DOHH2 (cell line): ENCODE results near the gene CCN2.

Experiments
- H3F3A ChIP-seq: fragments of 200-600 bp; sonication (generic), shearing (Covaris generic); 2 replicates; pipeline ENCODE4 v1.6.0; 2016; ENCODE audit warnings: antibody characterized with exemption, mild to moderate bottlenecking; ENCODE audit not compliant: control insufficient read depth, insufficient read depth
- H3K27ac ChIP-seq: fragments of 200-600 bp; sonication (generic); 2 replicates; pipeline ENCODE4 v1.5.1; 2014; ENCODE audit warnings: low read depth, mild to moderate bottlenecking, low read length, moderate library complexity
- H3K27me3 ChIP-seq: fragments of 200-600 bp; sonication (generic); 2 replicates; pipeline ENCODE4 v1.6.1; 2014; ENCODE audit warnings: mild to moderate bottlenecking, low read length, mixed read lengths; ENCODE audit not compliant: control insufficient read depth
- H3K36me3 ChIP-seq: fragments of 200-600 bp; sonication (generic); 2 replicates; pipeline ENCODE4 v1.6.1; 2014; ENCODE audit warnings: mild to moderate bottlenecking, low read length, moderate library complexity, mixed read lengths; ENCODE audit not compliant: control insufficient read depth
- H3K4me1 ChIP-seq: fragments of 200-600 bp; sonication (generic); 2 replicates; pipeline ENCODE4 v1.6.1; 2014; ENCODE audit warnings: mild to moderate bottlenecking, low read length, mixed read lengths; ENCODE audit not compliant: control insufficient read depth
- H3K4me2 ChIP-seq: fragments of 200-600 bp; sonication (generic); 2 replicates; pipeline ENCODE4 v1.6.0; 2014; ENCODE audit warnings: mild to moderate bottlenecking, low read length, moderate library complexity
- H3K4me3 ChIP-seq: fragments of 200-600 bp; sonication (generic); 2 replicates; pipeline ENCODE4 v1.5.1; 2014; ENCODE audit warnings: mild to moderate bottlenecking, low read length, mixed read lengths
- H3K79me2 ChIP-seq: fragments of 200-600 bp; sonication (generic); 2 replicates; pipeline ENCODE4 v1.6.1; 2014; ENCODE audit warnings: mild to moderate bottlenecking, low read length, mixed read lengths; ENCODE audit not compliant: control insufficient read depth
- H3K9me2 ChIP-seq: fragments of 200-600 bp; sonication (generic); replicated peaks from 2 replicates; pipeline ENCODE4 v1.6.1; 2014; ENCODE audit warnings: mild to moderate bottlenecking, low read length, mixed read lengths; ENCODE audit not compliant: control insufficient read depth
- H3K9me3 ChIP-seq: fragments of 200-600 bp; sonication (generic); 2 replicates; pipeline ENCODE4 v1.6.1; 2014; ENCODE audit warnings: antibody characterized with exemption, low read length, mixed read lengths; ENCODE audit not compliant: control insufficient read depth, insufficient read depth
- H4K20me1 ChIP-seq: fragments of 200-600 bp; sonication (generic); 2 replicates; pipeline ENCODE4 v1.6.0; 2014; ENCODE audit warnings: low read depth, mild to moderate bottlenecking, antibody characterized with exemption, low read length, moderate library complexity; ENCODE audit not compliant: control insufficient read depth, insufficient read depth
- EZH2phosphoT487 ChIP-seq: fragments of 200-600 bp; sonication (generic); IDR thresholded peaks from 2 replicates; pipeline ENCODE4 v1.6.1; 2017; ENCODE audit warnings: borderline replicate concordance, mild to moderate bottlenecking, antibody characterized with exemption, low read length, moderate library complexity, mixed read lengths
- TF ChIP-seq, protein P1 (sequence below): fragments of 200-600 bp; sonication (generic); IDR thresholded peaks from one replicate; pipeline ENCODE4 v1.5.1; 2014; ENCODE audit warnings: antibody characterized with exemption, mild to moderate bottlenecking, low read depth, low read length; ENCODE audit not compliant: poor library complexity, severe bottlenecking

CCN2 gene

DNA sequence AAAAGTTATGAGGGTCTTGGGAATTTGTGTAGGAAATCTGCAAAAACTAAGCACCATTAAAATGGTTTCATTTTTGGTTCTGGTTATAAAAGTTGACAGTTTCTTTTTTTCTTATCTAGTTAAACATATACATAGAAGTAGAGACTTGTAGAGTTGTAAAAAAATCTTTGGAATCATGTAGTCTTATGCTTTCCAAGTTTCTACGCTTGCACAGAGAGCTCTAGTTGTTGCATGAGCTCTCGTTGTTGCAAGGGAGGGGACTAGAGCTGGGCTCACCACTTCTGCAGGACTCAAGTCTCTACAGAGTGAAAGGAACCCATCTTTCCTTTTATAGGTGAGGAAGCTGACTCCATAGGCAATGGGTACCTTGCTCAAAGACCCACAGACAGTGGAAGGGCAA, 21.6 kb upstream of the CCN2 start:
- Histone ChIP-seq H3K9me3 (no peaks in the 10 kb centered on the region), H3K27me3 (no peaks in the 10 kb centered on the region), H3K79me2 (no peaks in the 10 kb centered on the region), H3K4me2 (no peak overlapping the region), H4K20me1 (no peaks in the 10 kb centered on the region), H3K4me3 (no peak overlapping the region), H3K9me2 (no peaks in the 10 kb centered on the region), H3F3A (no peaks in the 10 kb centered on the region), H3K36me3 (no peaks in the 10 kb centered on the region), H3K27ac (no peak overlapping the region), H3K4me1 (no peaks in the 10 kb centered on the region)
- TF ChIP-seq EZH2phosphoT487, result no peak
- TF ChIP-seq, protein P1, sequence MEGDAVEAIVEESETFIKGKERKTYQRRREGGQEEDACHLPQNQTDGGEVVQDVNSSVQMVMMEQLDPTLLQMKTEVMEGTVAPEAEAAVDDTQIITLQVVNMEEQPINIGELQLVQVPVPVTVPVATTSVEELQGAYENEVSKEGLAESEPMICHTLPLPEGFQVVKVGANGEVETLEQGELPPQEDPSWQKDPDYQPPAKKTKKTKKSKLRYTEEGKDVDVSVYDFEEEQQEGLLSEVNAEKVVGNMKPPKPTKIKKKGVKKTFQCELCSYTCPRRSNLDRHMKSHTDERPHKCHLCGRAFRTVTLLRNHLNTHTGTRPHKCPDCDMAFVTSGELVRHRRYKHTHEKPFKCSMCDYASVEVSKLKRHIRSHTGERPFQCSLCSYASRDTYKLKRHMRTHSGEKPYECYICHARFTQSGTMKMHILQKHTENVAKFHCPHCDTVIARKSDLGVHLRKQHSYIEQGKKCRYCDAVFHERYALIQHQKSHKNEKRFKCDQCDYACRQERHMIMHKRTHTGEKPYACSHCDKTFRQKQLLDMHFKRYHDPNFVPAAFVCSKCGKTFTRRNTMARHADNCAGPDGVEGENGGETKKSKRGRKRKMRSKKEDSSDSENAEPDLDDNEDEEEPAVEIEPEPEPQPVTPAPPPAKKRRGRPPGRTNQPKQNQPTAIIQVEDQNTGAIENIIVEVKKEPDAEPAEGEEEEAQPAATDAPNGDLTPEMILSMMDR, result no peak

DNA sequence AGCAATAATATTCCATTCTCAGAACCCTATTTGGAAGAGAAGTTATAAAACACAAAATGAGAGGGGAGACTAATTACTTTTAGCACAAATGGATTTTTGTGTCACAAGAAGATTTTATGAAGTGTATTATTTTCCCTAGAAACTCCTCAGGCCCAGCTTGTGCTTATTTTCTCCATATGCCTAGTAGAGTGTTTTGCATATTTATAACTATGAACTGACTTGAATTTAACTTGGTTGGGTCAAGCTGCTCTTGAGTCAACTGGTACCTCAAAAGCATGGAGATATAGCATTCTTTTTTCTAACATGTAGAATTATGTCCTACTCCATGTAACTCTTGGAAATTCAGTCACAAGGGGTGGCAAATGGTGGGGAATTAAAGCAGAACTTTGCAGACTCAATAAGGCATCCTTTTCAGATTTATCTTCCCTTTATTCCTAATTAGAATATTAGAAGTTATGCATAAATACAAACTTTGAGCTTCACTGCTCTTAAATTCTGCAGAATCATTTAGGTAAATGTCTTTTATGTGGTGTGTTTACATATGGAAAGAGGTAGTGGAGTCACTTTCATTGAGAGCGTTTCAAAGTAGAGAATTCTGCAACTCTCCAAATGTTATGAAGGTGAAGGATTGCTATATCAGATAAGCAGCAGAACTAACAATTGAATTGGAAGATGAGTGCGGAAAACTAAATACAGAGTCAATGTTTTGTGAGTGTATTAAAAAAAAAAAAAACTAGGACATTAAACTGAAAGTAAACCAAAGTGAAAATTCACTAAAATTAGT, 19.1 kb upstream of the CCN2 start:
- Histone ChIP-seq H3K4me2 (no peak overlapping the region), H3K4me1 (no peaks in the 10 kb centered on the region), H3K9me3 (no peaks in the 10 kb centered on the region), H4K20me1 (no peaks in the 10 kb centered on the region), H3K79me2 (no peaks in the 10 kb centered on the region), H3K27ac (no peak overlapping the region), H3K4me3 (no peak overlapping the region), H3K9me2 (no peaks in the 10 kb centered on the region), H3K36me3 (no peaks in the 10 kb centered on the region), H3K27me3 (no peaks in the 10 kb centered on the region), H3F3A (no peaks in the 10 kb centered on the region)
- TF ChIP-seq, protein P1, result no peak

DNA sequence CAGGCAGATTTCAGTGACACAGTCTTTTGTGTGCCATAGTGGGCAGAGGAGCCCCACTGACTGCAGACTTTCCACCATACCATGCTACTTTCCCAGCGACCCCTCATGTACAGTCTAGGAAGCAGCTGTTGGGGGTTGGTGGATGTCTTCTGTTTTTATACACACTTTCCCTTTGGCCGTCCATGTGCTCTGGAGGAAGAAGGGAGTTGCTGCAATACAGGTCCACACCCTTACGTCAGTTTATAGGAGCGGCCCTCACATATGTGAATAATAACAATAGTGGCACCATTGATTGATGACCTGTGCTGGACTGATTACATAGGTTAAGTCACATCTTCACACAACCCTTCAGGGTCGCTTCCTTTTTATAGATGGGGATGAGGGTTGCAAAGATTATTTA, 17.5 kb upstream of the CCN2 start:
- no peaks in the 10 kb centered on the region for H3F3A ChIP-seq
- no peaks in the 10 kb centered on the region for H3K9me2 ChIP-seq
- H3K36me3 ChIP-seq, result no peaks in the 10 kb centered on the region
- H3K4me1 ChIP-seq, result no peaks in the 10 kb centered on the region
- no peaks in the 10 kb centered on the region for H3K79me2 ChIP-seq
- no peak overlapping the region for H3K4me3 ChIP-seq
- no peaks in the 10 kb centered on the region for H3K9me3 ChIP-seq
- TF ChIP-seq, protein P1, result no peak
- no peak for TF ChIP-seq EZH2phosphoT487
- no peaks in the 10 kb centered on the region for H4K20me1 ChIP-seq
- no peaks in the 10 kb centered on the region for H3K27me3 ChIP-seq
- no peak overlapping the region for H3K4me2 ChIP-seq
- no peak overlapping the region for H3K27ac ChIP-seq
